CD4-positive, alpha-beta T cell treated with Interleukin-6 at 100 ng/mL for 8 hours (primary cell): ENCODE results near the gene SRGAP1.
"Not testable (repeated sequence)": the region's sequence is repeated elsewhere in the genome, so short reads cannot be mapped to it uniquely, and the experiment has no call there.

ENCODE experiments used
- DNase-seq: peaks from one replicate; pipeline ENCODE4 v3.0.0-alpha.2; 2020; ENCODE audit warnings: mixed read lengths, low spot score

SRGAP1 gene

GRCh38 chr12:64053117-64053516 lies 208.6 kb downstream of the SRGAP1 start:
- DNase-seq: no peak

GRCh38 chr12:64054079-64054520 lies 209.6 kb downstream of the SRGAP1 start:
- no peak for DNase-seq

GRCh38 chr12:64056741-64057140 lies 212.2 kb downstream of the SRGAP1 start:
- DNase-seq: no peak

- no peak for DNase-seq
Observed at GRCh38 chr12:64057706-64058105, 213.2 kb downstream of the SRGAP1 start.

GRCh38 chr12:64058541-64059265 lies 214.2 kb downstream of the SRGAP1 start:
- no peak for DNase-seq

GRCh38 chr12:64059685-64060084 lies 215.2 kb downstream of the SRGAP1 start:
- DNase-seq: no peak

- DNase-seq: no peak
Observed at GRCh38 chr12:64061868-64062375, 217.4 kb downstream of the SRGAP1 start.

- no peak for DNase-seq
Observed at GRCh38 chr12:64063121-64063520, 218.6 kb downstream of the SRGAP1 start.

GRCh38 chr12:64064240-64064639 lies 219.7 kb downstream of the SRGAP1 start:
- no peak for DNase-seq

- DNase-seq: no peak
Observed at GRCh38 chr12:64064706-64065105, 220.2 kb downstream of the SRGAP1 start.

GRCh38 chr12:64065881-64066451 lies 221.5 kb downstream of the SRGAP1 start:
- DNase-seq: no peak

- DNase-seq: no peak
Observed at GRCh38 chr12:64066776-64067175, 222.3 kb downstream of the SRGAP1 start.

GRCh38 chr12:64070454-64070853 lies 226.0 kb downstream of the SRGAP1 start:
- DNase-seq: no peak

- no peak for DNase-seq
Observed at GRCh38 chr12:64072916-64073575, 228.5 kb downstream of the SRGAP1 start.

- not testable (repeated sequence) for DNase-seq
Observed at GRCh38 chr12:64076565-64076964, 232.1 kb downstream of the SRGAP1 start.

GRCh38 chr12:64077922-64078321 lies 233.4 kb downstream of the SRGAP1 start:
- DNase-seq: no peak

- DNase-seq: no peak
Observed at GRCh38 chr12:64080319-64081007, 236.0 kb downstream of the SRGAP1 start.

- DNase-seq: no peak
Observed at GRCh38 chr12:64081008-64081404, 236.5 kb downstream of the SRGAP1 start.

- DNase-seq: no peak
Observed at GRCh38 chr12:64082116-64082515, 237.6 kb downstream of the SRGAP1 start.

- DNase-seq: no peak
Observed at GRCh38 chr12:64082866-64083268, 238.4 kb downstream of the SRGAP1 start.

- DNase-seq: no peak
Observed at GRCh38 chr12:64083285-64084210, 239.0 kb downstream of the SRGAP1 start.
